OCI-LY1 (cell line): ENCODE results near the gene CIRBP.
"Not testable (repeated sequence)": the region's sequence is repeated elsewhere in the genome, so short reads cannot be mapped to it uniquely, and the experiment has no call there.

Experiments used
- H2AFZ ChIP-seq: fragments of 200-600 bp; sonication (generic), shearing (Covaris generic); 2 replicates; pipeline ENCODE4 v1.6.0; 2014; ENCODE audit warnings: antibody characterized with exemption, mild to moderate bottlenecking, low read length
- H3F3A ChIP-seq: fragments of 200-600 bp; sonication (generic), shearing (Covaris generic); 2 replicates; pipeline ENCODE4 v1.6.0; 2014; ENCODE audit warnings: mild to moderate bottlenecking, antibody characterized with exemption, low read length, moderate library complexity; ENCODE audit not compliant: insufficient read depth
- H3K27ac ChIP-seq: fragments of 200-600 bp; sonication (generic); 2 replicates; pipeline ENCODE4 v1.5.1; 2014; ENCODE audit warnings: low read length, mixed run types, mild to moderate bottlenecking, low read depth; ENCODE audit not compliant: poor library complexity, severe bottlenecking
- H3K27me3 ChIP-seq: fragments of 200-600 bp; sonication (generic); 2 replicates; pipeline ENCODE4 v1.6.0; 2014; ENCODE audit warnings: antibody characterized with exemption, mild to moderate bottlenecking, low read length, moderate library complexity; ENCODE audit not compliant: insufficient read depth
- H3K36me3 ChIP-seq: fragments of 200-600 bp; sonication (generic); 2 replicates; pipeline ENCODE4 v1.6.1; 2014; ENCODE audit warnings: mild to moderate bottlenecking, antibody characterized with exemption, low read length, moderate library complexity, mixed read lengths; ENCODE audit not compliant: insufficient read depth
- H3K4me1 ChIP-seq: fragments of 200-600 bp; sonication (generic); 2 replicates; pipeline ENCODE4 v1.5.1; 2014; ENCODE audit warnings: mild to moderate bottlenecking, low read length, moderate library complexity; ENCODE audit not compliant: insufficient read depth, severe bottlenecking
- H3K4me2 ChIP-seq: fragments of 200-600 bp; sonication (generic), shearing (Covaris generic); 2 replicates; pipeline ENCODE4 v1.6.1; 2014; ENCODE audit warnings: low read length
- H3K4me3 ChIP-seq: fragments of 200-600 bp; sonication (generic); 2 replicates; pipeline ENCODE4 v1.5.1; 2014; ENCODE audit warnings: low read length, low read depth, mild to moderate bottlenecking, mixed read lengths; ENCODE audit not compliant: poor library complexity, severe bottlenecking
- H3K79me2 ChIP-seq: fragments of 200-600 bp; shearing (Covaris generic); 2 replicates; pipeline ENCODE4 v1.6.1; 2016; ENCODE audit warnings: mixed run types, low read length, mixed read lengths; ENCODE audit not compliant: insufficient read depth
- H3K9ac ChIP-seq: fragments of 200-600 bp; sonication (generic), shearing (Covaris generic); 2 replicates; pipeline ENCODE4 v1.6.1; 2014; ENCODE audit warnings: mild to moderate bottlenecking, low read length, mixed read lengths
- H3K9me2 ChIP-seq: fragments of 200-600 bp; sonication (generic), shearing (Covaris generic); 2 replicates; pipeline ENCODE4 v1.6.1; 2014; ENCODE audit warnings: low read depth, mild to moderate bottlenecking, low read length, mixed read lengths
- H3K9me3 ChIP-seq: fragments of 200-600 bp; shearing (Covaris generic); 2 replicates; pipeline ENCODE4 v1.6.1; 2014; ENCODE audit warnings: low read length, mixed read lengths
- H4K20me1 ChIP-seq: fragments of 200-600 bp; sonication (generic), shearing (Covaris generic); 2 replicates; pipeline ENCODE4 v1.6.0; 2016; ENCODE audit warnings: mild to moderate bottlenecking, low read length; ENCODE audit not compliant: insufficient read depth
- CTCF ChIP-seq: fragments of 200-600 bp; sonication (generic), shearing (Covaris generic); IDR thresholded peaks from 2 replicates; pipeline ENCODE4 v1.5.1; 2017; ENCODE audit warnings: mild to moderate bottlenecking, antibody characterized with exemption, low read length, moderate library complexity, mixed read lengths
- EZH2 ChIP-seq: fragments of 200-600 bp; sonication (generic), shearing (Covaris generic); IDR thresholded peaks from 2 replicates; pipeline ENCODE4 v1.8.0; 2017; ENCODE audit warnings: borderline replicate concordance, mixed run types, mild to moderate bottlenecking, antibody characterized with exemption, low read length, moderate library complexity, mixed read lengths

The CIRBP gene

GRCh38 chr19:1316466-1316865, 47.3 kb downstream of the CIRBP start:
- H3K4me2 ChIP-seq, result no peak overlapping the region
- no peaks in the 10 kb centered on the region for H3K9me3 ChIP-seq
- H3K36me3 ChIP-seq, result no peaks in the 10 kb centered on the region
- no peak overlapping the region for H3K27ac ChIP-seq
- peaks cover 11% of the 10 kb centered on the region; the same call in 1 of the 2 replicates for H3K27me3 ChIP-seq
- H2AFZ ChIP-seq, result no peak overlapping the region
- no peak overlapping the region for H3K9ac ChIP-seq
- no peaks in the 10 kb centered on the region for H4K20me1 ChIP-seq
- no peaks in the 10 kb centered on the region for H3F3A ChIP-seq
- no peak overlapping the region for H3K4me3 ChIP-seq
- no peak for TF ChIP-seq EZH2
- no peak for TF ChIP-seq CTCF
- no peaks in the 10 kb centered on the region for H3K79me2 ChIP-seq
- no peaks in the 10 kb centered on the region for H3K9me2 ChIP-seq
- H3K4me1 ChIP-seq, result no peaks in the 10 kb centered on the region

- no peak for TF ChIP-seq EZH2
- no peak for TF ChIP-seq CTCF
- peaks cover 15% of the 10 kb centered on the region; the same call in 1 of the 2 replicates for H3K27me3 ChIP-seq
- H3F3A ChIP-seq, result no peaks in the 10 kb centered on the region
- H4K20me1 ChIP-seq, result no peaks in the 10 kb centered on the region
- no peak overlapping the region for H3K9ac ChIP-seq
- no peak overlapping the region for H2AFZ ChIP-seq
- H3K27ac ChIP-seq, result no peak overlapping the region
- H3K9me3 ChIP-seq, result no peaks in the 10 kb centered on the region
- no peaks in the 10 kb centered on the region for H3K4me1 ChIP-seq
- H3K79me2 ChIP-seq, result no peaks in the 10 kb centered on the region
- no peaks in the 10 kb centered on the region for H3K9me2 ChIP-seq
- no peak overlapping the region for H3K4me3 ChIP-seq
- no peak overlapping the region for H3K4me2 ChIP-seq
- H3K36me3 ChIP-seq, result no peaks in the 10 kb centered on the region
Observed at GRCh38 chr19:1317274-1318003, 48.3 kb downstream of the CIRBP start.

DNA sequence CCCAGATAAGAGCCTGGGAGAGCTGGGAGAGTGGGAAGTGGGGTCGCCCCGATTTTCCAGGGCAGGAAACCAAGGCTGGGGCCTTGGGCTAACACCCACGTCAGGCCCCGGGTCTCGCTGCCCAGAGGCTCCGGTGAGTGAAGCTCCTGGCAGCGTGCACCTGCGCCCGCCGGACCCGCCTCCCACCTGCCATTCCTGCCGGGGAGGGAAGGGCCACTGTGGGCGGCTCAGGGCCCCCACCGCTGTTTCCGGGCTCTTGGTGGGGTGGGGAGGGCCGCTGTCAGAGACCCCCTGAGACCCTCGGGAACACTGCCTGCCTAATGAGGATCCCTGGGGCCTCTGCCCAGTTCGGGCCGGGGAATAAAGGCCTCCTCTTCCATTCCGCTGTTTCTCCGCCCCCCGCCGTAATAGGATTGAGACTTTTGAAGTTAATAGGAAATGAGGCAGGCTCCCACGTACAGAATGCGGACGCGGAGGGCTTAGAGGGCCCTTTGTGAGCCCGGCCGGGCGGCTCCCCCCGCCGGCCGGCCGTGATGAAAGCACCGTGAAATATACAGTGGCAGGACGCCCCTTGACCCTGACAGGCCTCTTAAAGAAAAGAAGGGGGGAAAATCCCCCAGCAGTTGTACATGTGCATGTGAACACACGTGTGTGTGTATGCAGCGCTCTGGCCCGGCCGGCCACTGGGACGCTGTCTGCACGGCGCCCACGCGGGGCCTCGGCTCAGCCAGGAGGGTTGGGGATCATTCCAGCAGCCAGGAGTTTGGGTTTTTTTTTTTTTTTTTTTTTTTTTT, 49.7 kb downstream of the CIRBP start:
- Histone ChIP-seq H4K20me1 (no peaks in the 10 kb centered on the region), H3K9me2 (no peaks in the 10 kb centered on the region), H3K79me2 (no peaks in the 10 kb centered on the region), H2AFZ (no peak overlapping the region), H3K27me3 (peaks cover 22% of the 10 kb centered on the region; the same call in 1 of the 2 replicates), H3K4me1 (no peaks in the 10 kb centered on the region), H3K4me2 (no peak overlapping the region; the same call in 1 of the 2 replicates), H3K9me3 (no peaks in the 10 kb centered on the region), H3K4me3 (no peak overlapping the region), H3F3A (no peaks in the 10 kb centered on the region), H3K36me3 (no peaks in the 10 kb centered on the region), H3K9ac (no peak overlapping the region), H3K27ac (no peak overlapping the region)
- no peak for TF ChIP-seq CTCF
- TF ChIP-seq EZH2, result no peak

DNA sequence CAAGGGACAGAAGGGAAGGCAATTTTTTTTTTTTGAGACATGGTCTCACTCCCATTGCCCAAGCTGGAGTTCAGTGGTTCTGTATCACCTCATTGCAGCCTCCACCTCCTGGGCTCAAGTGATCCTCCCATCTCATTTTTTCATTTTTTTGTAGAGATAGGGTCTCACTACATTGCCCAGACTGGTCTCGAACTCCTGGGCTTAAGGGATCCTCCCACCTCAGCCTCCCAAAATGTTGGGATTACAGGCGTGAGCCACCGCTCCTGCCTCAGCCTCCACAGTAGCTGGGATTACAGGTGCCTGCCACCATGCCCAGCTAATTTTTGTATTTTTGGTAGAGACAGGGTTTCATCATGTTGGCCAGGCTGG, 51.1 kb downstream of the CIRBP start:
- not testable (repeated sequence) for H3K27ac ChIP-seq, H3K9me3 ChIP-seq, H2AFZ ChIP-seq, H3F3A ChIP-seq, H3K4me3 ChIP-seq, H3K9me2 ChIP-seq, H3K36me3 ChIP-seq, H3K79me2 ChIP-seq, H3K4me1 ChIP-seq, H3K4me2 ChIP-seq, H3K9ac ChIP-seq, H4K20me1 ChIP-seq
- peaks cover 22% of the 10 kb centered on the region; the same call in 1 of the 2 replicates for H3K27me3 ChIP-seq
